Pancreas (tissue), 10 donors: ENCODE results near the gene FAM72A. TPM values are rescaled to one million over a fixed set of nuclear protein-coding genes. Genes with fewer than 3 reads are reported as not detected.
A peak's percentile ranks its signal among the peaks of the same experiment; 100 is the strongest.
"Not testable (repeated sequence)": the region's sequence is repeated elsewhere in the genome, so short reads cannot be mapped to it uniquely, and the experiment has no call there.

Source experiments
- ATAC-seq, 4 donors: fragments of 200-7000 bp; cut with Tn5 transposase; one replicate each; pipeline versions ENCODE4 v1.8.0 to v1.9.1; 2020; ENCODE audit warnings: mild to moderate bottlenecking in 4 of 4, moderate library complexity in 4 of 4
- DNase-seq, 6 donors: peaks; one replicate each; pipeline ENCODE4 v3.0.0-alpha.2; 2020
- FAIRE-seq: peaks from 2 replicates; lab custom pipeline; 2012; peaks lifted over from hg19 to GRCh38; lab: Jason Lieb, UNC
- H3K27ac ChIP-seq, 4 donors: fragments of 200-600 bp; sonication (generic); 1 replicate in 3 of 4; 2 replicates in 1 of 4; pipeline versions ENCODE4 v1.5.0 to v1.8.0; 2020
- H3K27me3 ChIP-seq, 4 donors: fragments of 200-600 bp; one replicate each; pipeline ENCODE4 v1.8.0; 2021
- H3K36me3 ChIP-seq, 3 donors: fragments of 200-600 bp; sonication (generic) in 1 of 3; one replicate each; pipeline versions ENCODE4 v1.5.0 to v1.8.0; 2020 to 2021
- H3K4me1 ChIP-seq, 3 donors: fragments of 200-600 bp; one replicate each; pipeline ENCODE4 v1.8.0; 2021
- H3K4me3 ChIP-seq, 4 donors: fragments of 200-600 bp; sonication (generic) in 2 of 4; one replicate each; pipeline versions ENCODE4 v1.5.0 to v1.8.0; 2020 to 2021
- H3K9me3 ChIP-seq, 4 donors: fragments of 200-600 bp; one replicate each; pipeline ENCODE4 v1.8.0; 2021
- WGBS, 2 donors: extraction: QIAGEN DNeasy Blood & Tissue Kit; methylation state at CpG; one replicate each; pipeline ENCODE4 v1.1.7; 2013; 5-methylcytosine and 5-hydroxymethylcytosine counted together
- intact Hi-C, 3 donors: fragments of 100-400 bp; cut with DNase I; formaldehyde crosslinking; loops; one replicate each; pipeline versions ENCODE4 v1.11.1 to v1.14.2; 2022
- polyA plus RNA-seq, 2 donors: library from polyadenylated mRNA; stranded (reverse); fragments of 200-250 nt; gene quantifications; one replicate each; pipeline ENCODE4 v1.2.3, GENCODE V29; 2013
- total RNA-seq, 6 donors: library from RNA; stranded (reverse); fragmentation: NEBNext Ultra II Directional in 4 of 6; extraction: Animal tissue kit (Norgen Biotek cat#: 25700) in 4 of 6; gene quantifications; one replicate each; pipeline versions ENCODE4 v1.2.1 to v1.2.4, GENCODE V29; 2021 to 2023
- donor health status: healthy with polysubstance abuse.
- donor health status: DM: no; HTN: no; CAD: no; lungs with moderate emphysema.
- donor health status: DM: no; HTN: no; CAD: no.
- donor health status: control.
- donor health status: control.
- donor health status: Bipolar disorder and iron deficiency.
- donor health status: DM: yes; HTN: yes; CAD: no.
- donor health status: DM: no; HTN: no; CAD: no.
- donor health status: DM: no; HTN: no; CAD: no.
- donor health status: DM: yes; HTN: yes; CAD: no.

Gene FAM72A
- total and polyA plus RNA-seq, 8 donors = 0.63 to 1.6 (median 0.98) TPM; not detected in 3

DNA sequence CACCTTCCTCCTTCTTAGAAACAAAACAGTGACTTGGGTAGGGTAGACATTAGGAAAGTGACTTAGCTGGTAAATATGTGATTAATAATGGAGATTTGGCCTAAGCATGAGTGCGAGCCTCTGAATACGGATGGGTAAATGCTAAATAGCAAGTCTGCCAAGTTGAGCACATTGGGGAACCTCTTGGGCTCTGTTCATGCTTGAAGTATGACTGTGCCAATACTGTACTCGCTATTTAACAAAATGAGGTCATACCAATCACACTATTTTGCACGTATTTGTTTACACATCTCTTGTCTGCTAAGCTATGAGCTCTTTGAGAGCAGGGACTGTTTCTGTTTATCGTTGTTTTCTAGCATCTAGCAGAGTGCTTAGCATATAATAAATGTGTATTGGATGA lies 24.2 kb upstream of the FAM72A start:
- H3K27me3 ChIP-seq, FAIRE-seq, H3K4me3 ChIP-seq, H3K27ac ChIP-seq, H3K9me3 ChIP-seq, H3K4me1 ChIP-seq, H3K36me3 ChIP-seq, intact Hi-C loops, DNase-seq: not testable (repeated sequence)
- ATAC-seq = peak in 1 of 4 donors; percentile 43
- 72 to 84% methylated on average over 3 of the region's 5 CpGs for whole genome bisulfite sequencing, 2 donors

DNA sequence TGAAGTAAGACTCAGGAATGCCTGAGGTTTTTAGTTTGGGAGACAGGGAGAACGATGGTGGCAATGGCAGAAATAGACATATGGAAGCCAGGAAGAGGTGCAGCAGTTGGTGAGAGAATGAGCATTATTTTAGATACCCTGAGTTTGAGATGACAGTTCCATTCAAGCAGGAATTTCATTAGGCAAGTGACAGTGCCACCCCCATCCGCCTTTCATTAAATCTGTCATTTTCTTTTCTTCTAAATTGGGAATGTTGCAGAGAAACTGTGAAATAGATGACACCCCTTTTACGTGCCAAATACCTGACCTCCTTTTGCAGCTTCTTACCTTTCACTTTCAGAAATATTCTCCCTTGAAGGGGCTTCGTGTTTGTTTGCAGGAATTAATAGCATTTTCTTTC lies 22.7 kb upstream of the FAM72A start:
- H3K4me3 ChIP-seq, intact Hi-C loops, H3K4me1 ChIP-seq, FAIRE-seq, H3K9me3 ChIP-seq, H3K36me3 ChIP-seq, H3K27me3 ChIP-seq, ATAC-seq, DNase-seq, H3K27ac ChIP-seq: not testable (repeated sequence)
- 75 to 79% methylated on average over 3 to 4 of the region's 4 CpGs for WGBS, 2 donors

DNA sequence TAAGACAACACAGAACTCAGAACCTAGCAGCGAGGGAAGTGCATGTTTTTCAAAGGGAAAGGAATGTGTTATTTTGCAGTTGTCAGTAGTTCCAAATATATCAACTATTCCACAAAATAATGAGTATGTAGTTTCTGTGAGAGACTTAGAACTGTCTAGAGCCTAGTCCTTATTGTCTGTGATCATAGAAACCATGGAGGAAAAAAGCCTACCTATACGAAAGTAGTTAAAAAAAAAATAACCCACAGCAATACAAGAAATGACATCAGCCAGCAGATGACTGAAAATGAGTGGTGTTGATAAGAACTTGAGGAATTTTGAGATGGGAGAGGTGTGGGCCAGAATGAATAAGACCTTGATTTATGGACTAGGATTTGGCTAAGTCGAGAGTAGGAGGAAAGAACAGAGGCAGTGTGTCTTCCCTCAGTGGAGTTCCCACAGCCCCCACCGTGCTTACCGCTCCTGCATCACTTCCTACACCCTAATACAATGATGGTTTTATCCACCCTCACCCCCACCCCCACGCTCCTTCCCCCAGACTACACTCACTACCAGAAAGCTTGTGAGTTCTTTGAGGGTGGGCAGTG lies 21.6 kb upstream of the FAM72A start:
- intact Hi-C loops, H3K27me3 ChIP-seq, DNase-seq, FAIRE-seq, H3K27ac ChIP-seq, H3K4me1 ChIP-seq, H3K9me3 ChIP-seq, H3K4me3 ChIP-seq, H3K36me3 ChIP-seq: not testable (repeated sequence)
- 77 to 91% methylated on average over 2 of the region's 6 CpGs for WGBS, 2 donors
- peak in 1 of 4 donors; percentile 7 for ATAC-seq

DNA sequence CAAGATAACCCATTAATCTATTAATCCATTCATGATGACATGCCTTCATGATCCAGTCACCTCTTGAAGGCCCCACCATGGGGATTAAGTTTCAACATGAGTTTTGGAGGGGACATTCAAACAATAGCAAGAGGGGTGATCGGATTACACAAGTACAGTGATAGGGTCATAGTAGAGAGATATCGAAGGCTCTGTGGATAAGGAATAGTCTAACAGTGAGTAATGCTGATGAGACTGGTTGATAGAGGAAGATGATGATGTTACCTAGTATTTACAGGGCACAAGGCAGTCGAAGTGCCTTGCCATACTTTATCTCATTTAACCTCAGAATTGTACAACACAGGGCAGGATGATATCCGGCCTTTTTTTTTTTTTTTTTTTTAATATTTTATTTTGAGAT lies 18.9 kb upstream of the FAM72A start:
- WGBS, 2 donors = no CpG with 5 or more reads among the region's 4 CpGs
- not testable (repeated sequence) for H3K4me1 ChIP-seq, DNase-seq

DNA sequence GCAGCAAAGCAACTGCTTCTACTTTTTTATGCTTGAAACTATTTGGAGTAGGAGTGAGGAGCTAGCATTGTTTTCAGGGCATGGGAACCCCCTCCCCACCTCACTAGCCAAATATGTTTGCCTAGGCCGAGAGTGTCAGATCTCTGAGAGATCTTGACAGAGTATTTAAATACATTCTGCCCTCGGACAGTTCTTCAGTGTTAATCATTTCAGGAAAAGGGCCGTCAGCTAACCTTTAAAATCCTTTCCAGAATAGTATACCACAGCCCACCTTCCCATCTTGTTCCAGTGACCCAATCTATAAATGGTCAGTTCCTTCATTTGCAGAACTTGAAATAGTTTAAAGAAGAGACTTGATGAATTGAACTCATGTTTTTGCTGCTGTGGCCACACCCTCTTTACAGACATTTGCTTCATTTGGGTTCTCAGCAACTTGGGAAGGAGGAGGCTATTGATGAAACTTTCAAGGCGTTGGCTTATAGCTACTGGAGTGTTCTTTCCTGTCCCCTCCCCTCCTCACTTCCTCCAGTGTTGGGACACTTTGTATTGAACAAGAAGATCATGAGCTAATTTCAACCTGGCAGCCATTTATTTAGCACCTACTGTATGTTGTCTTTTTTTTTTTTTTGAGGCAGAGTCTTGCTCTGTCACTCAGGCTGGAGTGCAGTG lies 17.8 kb upstream of the FAM72A start:
- H3K36me3 ChIP-seq, DNase-seq, H3K9me3 ChIP-seq, intact Hi-C loops, FAIRE-seq, H3K4me3 ChIP-seq, H3K27me3 ChIP-seq, H3K4me1 ChIP-seq: not testable (repeated sequence)
- peak in 3 of 4 donors; percentile 12 to 26 (median 13) for ATAC-seq
- WGBS, 2 donors = 51 to 53% methylated on average over 4 of the region's 4 CpGs
- peak overlapping the region in 3 of 4 donors; percentile 17 to 52 (median 44) for H3K27ac ChIP-seq

More for the DNA sequence above, 18.9 kb upstream of the FAM72A start:
- H3K27me3 ChIP-seq, ATAC-seq, H3K4me3 ChIP-seq, H3K36me3 ChIP-seq, FAIRE-seq, intact Hi-C loops, H3K27ac ChIP-seq, H3K9me3 ChIP-seq: not testable (repeated sequence)

DNA sequence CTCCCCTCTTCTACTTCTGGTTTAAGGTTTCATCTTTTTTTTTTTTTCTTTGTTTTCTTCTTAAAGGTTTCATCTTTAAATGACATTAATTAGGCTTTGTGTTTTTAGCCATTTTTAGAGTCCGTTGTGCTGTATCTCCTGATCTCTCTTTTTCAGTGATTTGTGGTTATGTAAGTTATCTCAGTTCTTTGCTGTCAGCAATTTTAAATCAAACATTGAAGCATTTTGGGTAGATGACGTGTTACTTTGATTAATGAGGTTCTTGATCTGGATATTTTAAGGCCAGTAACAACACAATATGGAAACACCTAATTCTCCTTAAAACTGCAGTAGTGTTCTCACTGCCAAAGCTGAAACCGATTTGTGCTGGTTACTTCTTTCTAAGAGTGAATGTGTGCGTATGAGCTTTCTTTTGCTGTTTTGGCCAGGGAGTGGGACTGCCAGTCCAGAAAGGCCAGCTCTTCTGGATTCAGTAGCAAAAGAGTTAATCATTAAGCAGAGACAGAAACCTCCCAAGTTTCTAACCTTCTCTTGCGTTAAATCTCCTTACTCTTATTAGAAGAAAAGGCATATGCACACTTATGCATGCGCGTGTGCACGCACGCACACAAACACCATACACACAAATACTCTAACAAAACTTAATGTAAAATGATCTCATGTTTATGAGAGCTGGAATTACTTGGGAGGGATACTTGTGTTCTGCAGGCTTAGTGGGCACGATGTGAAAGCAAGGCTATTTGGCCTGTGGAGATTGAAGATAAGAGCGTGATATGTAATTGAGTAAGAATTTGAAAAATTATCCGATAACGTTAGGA lies 17.1 kb upstream of the FAM72A start:
- WGBS, 2 donors = 31 to 39% methylated on average over 4 to 5 of the region's 13 CpGs
- FAIRE-seq, H3K4me3 ChIP-seq, H3K9me3 ChIP-seq, DNase-seq, H3K27me3 ChIP-seq, H3K4me1 ChIP-seq, H3K36me3 ChIP-seq, intact Hi-C loops: not testable (repeated sequence)
- peak; percentile 53 to 84 (median 66) for ATAC-seq
- peak overlapping the region in 3 of 4 donors; percentile 17 to 52 (median 44) for H3K27ac ChIP-seq

DNA sequence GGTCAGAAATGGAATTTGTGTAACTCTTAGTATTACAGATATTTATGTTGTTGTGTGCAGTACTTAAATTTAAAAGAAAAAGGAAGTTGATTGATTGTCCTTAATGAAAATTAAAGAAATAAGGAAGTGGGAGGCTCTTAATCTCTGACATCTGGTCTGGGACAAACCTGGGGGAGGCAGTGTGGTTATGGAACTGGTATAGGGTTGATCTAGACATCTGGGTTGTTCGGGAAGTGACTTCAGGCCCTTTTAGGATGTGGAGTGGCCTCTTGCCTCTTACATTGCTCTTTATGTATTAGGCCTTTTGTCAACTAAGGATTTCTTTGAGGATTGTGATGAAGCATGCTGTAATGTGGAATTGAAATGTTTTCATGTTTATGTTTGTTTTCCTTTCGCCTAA lies 16.1 kb upstream of the FAM72A start:
- no CpG with 5 or more reads among the region's 2 CpGs for WGBS, 2 donors
- DNase-seq, H3K9me3 ChIP-seq, H3K27me3 ChIP-seq, H3K4me1 ChIP-seq, H3K27ac ChIP-seq, H3K4me3 ChIP-seq, FAIRE-seq, H3K36me3 ChIP-seq, intact Hi-C loops: not testable (repeated sequence)
- peak in 1 of 4 donors; percentile 35 for ATAC-seq

DNA sequence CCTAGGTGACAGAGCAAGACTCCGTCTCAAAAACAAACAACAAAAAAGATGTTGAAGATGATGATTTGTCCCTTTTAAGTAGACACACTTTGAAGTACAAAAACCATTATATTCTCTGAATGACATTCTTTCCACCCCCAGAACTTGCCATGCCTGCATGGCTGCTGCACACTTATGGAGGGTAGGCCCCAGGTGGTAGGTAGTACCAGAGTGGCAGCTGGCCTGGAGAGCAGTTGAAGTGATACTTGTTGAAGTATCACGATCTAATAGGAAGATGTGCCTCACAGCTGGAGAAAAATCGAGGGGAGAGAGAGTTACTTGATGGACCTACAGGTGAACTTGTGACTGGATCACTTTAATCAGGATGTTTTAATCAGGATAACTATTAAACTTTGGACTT lies 15.6 kb upstream of the FAM72A start:
- H3K27me3 ChIP-seq, intact Hi-C loops, H3K4me1 ChIP-seq, H3K27ac ChIP-seq, ATAC-seq, DNase-seq, FAIRE-seq, H3K9me3 ChIP-seq, H3K4me3 ChIP-seq, H3K36me3 ChIP-seq: not testable (repeated sequence)
- WGBS, 2 donors = 89 to 90% methylated on average over 2 of the region's 3 CpGs

DNA sequence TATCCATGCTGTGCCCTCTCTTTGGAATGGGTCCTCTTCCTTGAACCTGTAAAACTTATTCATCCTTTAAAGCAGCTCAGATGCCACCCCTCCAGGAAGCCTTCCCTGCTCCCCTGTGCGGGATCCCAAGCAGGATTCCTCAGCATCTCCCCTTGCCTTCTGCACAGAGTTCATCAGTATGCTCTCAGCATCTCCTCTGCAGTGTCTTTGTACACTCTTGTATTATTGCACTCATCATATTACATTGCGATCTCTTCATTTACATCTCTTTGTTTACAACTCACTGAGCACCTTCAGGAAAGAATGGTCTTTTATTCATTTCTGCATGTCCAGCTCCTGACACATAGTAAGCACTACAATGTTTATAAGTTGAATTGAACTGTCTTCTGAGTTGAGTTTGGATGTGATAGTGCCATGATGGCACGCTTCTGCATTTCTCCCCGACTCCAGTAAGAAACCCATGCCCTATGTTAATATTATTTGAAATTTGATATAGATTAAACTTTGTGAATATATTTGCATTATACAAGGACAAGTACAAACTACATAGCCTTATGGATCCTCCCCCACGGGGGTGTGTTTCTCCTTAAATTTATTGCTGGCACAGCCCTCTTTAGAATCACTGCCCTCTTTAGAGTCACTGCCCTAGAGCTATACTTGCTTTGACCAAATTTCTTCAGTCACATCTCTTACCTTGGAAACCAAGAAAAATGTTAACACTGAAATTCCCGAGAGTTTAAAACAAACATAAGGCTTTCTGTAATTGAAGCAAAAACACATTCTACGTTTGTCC lies 13.2 kb upstream of the FAM72A start:
- WGBS, 2 donors = 78 to 81% methylated on average over 3 to 4 of the region's 7 CpGs
- H3K4me3 ChIP-seq, FAIRE-seq, ATAC-seq, DNase-seq, H3K27ac ChIP-seq, H3K27me3 ChIP-seq, H3K4me1 ChIP-seq, intact Hi-C loops, H3K9me3 ChIP-seq, H3K36me3 ChIP-seq: not testable (repeated sequence)

DNA sequence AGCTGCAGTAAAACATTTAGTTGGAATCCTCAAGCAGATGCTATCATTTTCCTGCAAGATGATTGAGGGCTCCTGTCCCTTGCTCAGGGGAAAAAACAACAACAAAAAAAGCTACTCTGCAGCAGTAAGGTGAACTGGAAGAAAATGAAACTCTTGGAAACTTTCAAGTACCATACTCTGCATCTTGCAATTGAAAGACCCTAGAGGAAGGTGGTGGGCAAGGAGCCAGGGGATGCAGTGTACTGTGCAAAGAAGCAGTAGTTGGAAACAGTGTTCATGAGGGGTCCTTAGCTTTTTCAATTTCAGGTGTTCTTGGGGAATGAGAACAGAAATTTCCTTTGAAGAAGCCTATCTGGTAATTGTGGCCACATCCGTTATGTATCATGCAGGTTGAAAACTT lies 8.2 kb upstream of the FAM72A start:
- H3K27ac ChIP-seq, H3K9me3 ChIP-seq, H3K27me3 ChIP-seq, FAIRE-seq, ATAC-seq, H3K4me3 ChIP-seq, H3K4me1 ChIP-seq, intact Hi-C loops, H3K36me3 ChIP-seq: not testable (repeated sequence)
- no CpG with 5 or more reads among the region's 1 CpG for WGBS, 2 donors
- DNase-seq = peak in 1 of 6 donors; percentile 12

DNA sequence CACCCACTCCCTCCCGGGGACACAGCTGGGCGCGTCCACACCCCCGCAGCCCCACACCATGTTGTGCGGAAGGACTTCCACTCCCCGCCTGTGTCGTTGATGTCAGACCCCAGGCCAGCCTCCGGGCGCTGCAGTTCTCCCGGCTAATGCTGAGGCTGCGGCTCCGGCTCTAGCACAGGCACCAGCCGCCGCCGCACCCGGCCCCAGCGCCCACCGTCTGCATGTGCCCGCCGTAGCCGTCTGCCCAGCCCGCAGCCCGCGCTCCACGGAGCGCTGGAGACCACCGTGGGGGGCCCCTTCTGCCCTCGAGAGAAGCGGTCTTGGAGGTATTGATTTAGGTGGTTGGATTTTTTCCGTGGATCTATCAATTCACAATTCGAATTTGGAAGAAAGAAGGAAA lies 2.9 kb upstream of the FAM72A start:
- H3K27me3 ChIP-seq, FAIRE-seq, H3K36me3 ChIP-seq, H3K4me1 ChIP-seq, H3K9me3 ChIP-seq, H3K27ac ChIP-seq, ATAC-seq, intact Hi-C loops: not testable (repeated sequence)
- H3K4me3 ChIP-seq = peak overlapping the region in 1 of 4 donors; percentile 18
- peak in 4 of 6 donors; percentile 8 to 58 (median 28) for DNase-seq
- whole genome bisulfite sequencing, 2 donors = 1% methylated on average over 18 of the region's 31 CpGs; no CpG with 5 or more reads in 1 of the 2 donors
